Transverse colon (tissue), 4 donors: ENCODE data around the gene RBFOX2. TPM values are rescaled to one million over a fixed set of nuclear protein-coding genes. Genes with fewer than 3 reads are reported as not detected.
A peak's percentile ranks its signal among the peaks of the same experiment; 100 is the strongest.

Experiments used
- DNase-seq: peaks from one replicate; pipeline ENCODE4 v3.0.0-alpha.2; 2019
- H3K27ac ChIP-seq, 4 donors: fragments of 200-600 bp; sonication (generic); 2 replicates each; pipeline ENCODE4 v1.5.1; 2016 to 2018; ENCODE audit warnings: inconsistent platforms in 4 of 4
- H3K27me3 ChIP-seq: fragments of 200-600 bp; sonication (generic); 2 replicates; pipeline ENCODE4 v1.5.1; 2017; ENCODE audit warnings: inconsistent platforms
- H3K36me3 ChIP-seq, 4 donors: fragments of 200-600 bp; sonication (generic); 2 replicates each; pipeline ENCODE4 v1.5.1; 2017 to 2019; ENCODE audit warnings: inconsistent platforms in 4 of 4
- H3K4me1 ChIP-seq, 4 donors: fragments of 200-600 bp; sonication (generic); 2 replicates each; pipeline ENCODE4 v1.5.1; 2017 to 2020; ENCODE audit warnings: inconsistent platforms in 4 of 4
- H3K4me3 ChIP-seq, 4 donors: fragments of 200-600 bp; sonication (generic); 1 replicate in 1 of 4; 2 replicates in 3 of 4; pipeline versions ENCODE4 v1.5.1 to v1.6.1; 2017 to 2019; ENCODE audit warnings: inconsistent platforms in 4 of 4
- H3K9me3 ChIP-seq, 2 donors: fragments of 200-600 bp; sonication (generic); 2 replicates each; pipeline ENCODE4 v1.5.1; 2017 to 2019; ENCODE audit warnings: inconsistent platforms in 2 of 2
- EP300 ChIP-seq: sonication (generic); formaldehyde crosslinking; IDR thresholded peaks from one replicate; pipeline ENCODE4 v1.6.1; 2017; ENCODE audit warnings: antibody characterized with exemption, low read depth
- POLR2A ChIP-seq: fragments of 450-650 bp; IDR thresholded peaks from one replicate; pipeline ENCODE4 v1.6.1; 2016; ENCODE audit warnings: antibody characterized with exemption, mild to moderate bottlenecking, moderate library complexity
- POLR2AphosphoS5 ChIP-seq, 3 donors: sonication (generic); formaldehyde crosslinking; IDR thresholded peaks; one replicate each; pipeline ENCODE4 v1.6.1; 2016; ENCODE audit warnings: antibody characterized with exemption in 3 of 3
- WGBS, 2 donors: methylation state at CpG; one replicate each; pipeline ENCODE4 v1.1.5; 2018; ENCODE audit warnings: low coverage in 1 of 2; 5-methylcytosine and 5-hydroxymethylcytosine counted together
- in situ Hi-C, 4 donors: fragments of 200-750 bp; cut with MboI; loops; one replicate each; pipeline versions ENCODE4 v1.15.0 to v1.15.1; 2017; ENCODE audit warnings: low sequenced_read_pairs in 3 of 4, low pct_ligation_motif_present in 1 of 4, low pct_unique_long_range_greater_than_20kb in 1 of 4
- intact Hi-C: fragments of 100-400 bp; cut with DNase I; formaldehyde crosslinking; loops from one replicate; pipeline ENCODE4 v1.15.1; 2023; ENCODE audit warnings: low total_unique reads
- total RNA-seq, 4 donors: library from RNA; depleted of rRNA; stranded (reverse); fragments of >200 nt; gene quantifications; one replicate each; pipeline ENCODE4 v1.1.0, GENCODE V29; 2016
- TF ChIP-seq, protein P1 (sequence below), 5 experiments: fragments of 200-600 bp in 3 of 5; fragments of 450-650 bp in 2 of 5; sonication (generic) in 3 of 5; IDR thresholded peaks; 1 replicate in 2 of 5; 2 replicates in 3 of 5; pipeline ENCODE4 v1.5.1; 2016 to 2017; ENCODE audit warnings: antibody characterized with exemption in 5 of 5, inconsistent platforms in 3 of 5, mild to moderate bottlenecking in 2 of 5, moderate library complexity in 1 of 5

The RBFOX2 gene
- total RNA-seq, 4 donors from 2014 or later = 27.3 to 61.1 (median 43.1) TPM

DNA sequence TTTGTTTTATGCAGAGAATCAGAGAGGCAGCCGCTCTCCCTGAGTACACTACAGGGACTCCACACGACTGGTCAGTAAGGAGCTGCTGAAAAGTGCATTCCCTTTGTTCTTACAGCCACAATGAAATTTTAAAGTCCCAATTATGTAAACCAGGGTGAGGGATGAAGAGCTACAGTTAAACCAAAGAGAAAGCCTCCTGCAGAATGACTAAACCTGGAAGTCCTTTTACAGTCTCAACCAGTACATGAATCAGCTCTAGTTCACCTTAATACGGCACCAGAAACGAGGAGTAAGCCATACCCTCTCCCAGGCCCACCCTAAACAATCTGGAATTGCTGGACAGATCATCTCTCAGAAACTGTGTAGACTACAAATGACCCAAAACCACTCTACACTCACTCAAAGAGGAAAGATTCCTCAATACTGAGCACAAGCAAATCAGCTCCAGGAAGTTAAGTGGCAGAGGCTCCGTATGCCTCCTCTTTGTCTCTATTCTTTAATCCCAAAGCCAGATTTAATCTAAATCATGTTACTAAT is 113.1 kb downstream of the RBFOX2 start:
- H3K9me3 ChIP-seq = no peaks in the 10 kb centered on the region
- H3K4me3 ChIP-seq = peak overlapping the region in 2 of 4 donors; percentile 35 to 50
- H3K4me1 ChIP-seq = peaks cover 0 to 64% (median 23%) of the 10 kb centered on the region in 4 donors
- 10 to 17% methylated on average over 4 to 5 of the region's 5 CpGs for WGBS, 2 donors
- no peak for TF ChIP-seq POLR2AphosphoS5 (IDR thresholded peaks at IDR 0.05)
- TF ChIP-seq, protein P1, sequence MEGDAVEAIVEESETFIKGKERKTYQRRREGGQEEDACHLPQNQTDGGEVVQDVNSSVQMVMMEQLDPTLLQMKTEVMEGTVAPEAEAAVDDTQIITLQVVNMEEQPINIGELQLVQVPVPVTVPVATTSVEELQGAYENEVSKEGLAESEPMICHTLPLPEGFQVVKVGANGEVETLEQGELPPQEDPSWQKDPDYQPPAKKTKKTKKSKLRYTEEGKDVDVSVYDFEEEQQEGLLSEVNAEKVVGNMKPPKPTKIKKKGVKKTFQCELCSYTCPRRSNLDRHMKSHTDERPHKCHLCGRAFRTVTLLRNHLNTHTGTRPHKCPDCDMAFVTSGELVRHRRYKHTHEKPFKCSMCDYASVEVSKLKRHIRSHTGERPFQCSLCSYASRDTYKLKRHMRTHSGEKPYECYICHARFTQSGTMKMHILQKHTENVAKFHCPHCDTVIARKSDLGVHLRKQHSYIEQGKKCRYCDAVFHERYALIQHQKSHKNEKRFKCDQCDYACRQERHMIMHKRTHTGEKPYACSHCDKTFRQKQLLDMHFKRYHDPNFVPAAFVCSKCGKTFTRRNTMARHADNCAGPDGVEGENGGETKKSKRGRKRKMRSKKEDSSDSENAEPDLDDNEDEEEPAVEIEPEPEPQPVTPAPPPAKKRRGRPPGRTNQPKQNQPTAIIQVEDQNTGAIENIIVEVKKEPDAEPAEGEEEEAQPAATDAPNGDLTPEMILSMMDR (IDR thresholded peaks at IDR 0.05) = no peak
- TF ChIP-seq POLR2A = no peak
- no peak for TF ChIP-seq EP300
- H3K27me3 ChIP-seq = no peaks in the 10 kb centered on the region
- intact Hi-C loops = loop anchor here (10.0 kb wide), 1 partner anchor 81 kb away; no protein-coding TSS in a partner anchor
- no peaks in the 10 kb centered on the region for H3K36me3 ChIP-seq
- H3K27ac ChIP-seq = peak overlapping the region; percentile 75 to 86 (median 82)
- DNase-seq = no peak
- in situ Hi-C loops = loop anchor here in 1 of 4 donors (25.0 kb wide), 1 partner anchor 278 kb away; the partner anchor contains the start of gene APOL6

DNA sequence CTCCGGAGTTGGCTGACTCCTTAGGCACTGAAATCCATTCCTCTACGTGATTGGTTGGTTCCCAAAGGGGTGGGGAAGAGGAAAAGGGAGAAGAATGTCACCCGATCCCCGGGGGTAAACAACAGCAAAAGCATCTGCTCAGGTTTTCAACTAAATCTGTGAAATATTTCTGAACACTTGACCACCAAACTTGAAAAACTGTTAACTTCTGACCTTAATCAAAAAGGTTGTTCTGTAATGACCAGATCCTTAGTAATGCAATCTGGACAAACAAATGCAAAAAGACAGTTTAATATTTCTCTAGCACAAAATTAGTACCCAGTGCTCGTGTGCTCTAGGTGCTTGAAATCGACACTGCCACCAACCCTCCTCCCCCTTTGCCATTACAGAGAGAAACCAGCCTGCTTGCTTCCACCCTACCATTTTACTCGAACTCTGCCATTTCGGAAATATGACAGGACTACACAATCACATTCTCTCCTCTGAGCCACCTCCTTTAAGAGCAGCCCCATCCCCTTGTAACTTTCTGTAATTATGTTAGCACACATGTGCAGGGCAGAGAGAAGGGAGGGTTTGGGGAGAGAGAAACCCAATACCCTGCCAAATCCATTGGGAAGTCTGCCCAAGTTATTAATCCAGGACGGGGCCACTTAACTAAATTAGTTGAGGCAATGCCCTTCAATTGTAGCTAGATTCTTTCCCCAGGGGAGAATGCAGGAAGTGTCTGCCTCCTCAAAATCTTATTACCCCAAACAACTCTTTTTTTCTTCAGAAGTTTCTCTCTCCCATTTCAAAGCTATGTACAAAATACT is 113.8 kb downstream of the RBFOX2 start:
- peak overlapping the region; percentile 23 to 50 (median 32) for H3K4me3 ChIP-seq
- in situ Hi-C loops (loop anchor here in 1 of 4 donors (25.0 kb wide), 1 partner anchor 278 kb away; the partner anchor contains the start of gene APOL6), intact Hi-C loops (loop anchor here (10.0 kb wide), 1 partner anchor 80 kb away; no protein-coding TSS in a partner anchor)
- WGBS, 2 donors = 5 to 18% methylated on average over 5 to 9 of the region's 9 CpGs
- H3K27ac ChIP-seq = peak overlapping the region; percentile 75 to 86 (median 82)
- no peaks in the 10 kb centered on the region for H3K27me3 ChIP-seq
- peak; percentile 68 for DNase-seq
- no peaks in the 10 kb centered on the region for H3K9me3 ChIP-seq
- peaks cover 0 to 65% (median 20%) of the 10 kb centered on the region in 4 donors for H3K4me1 ChIP-seq
- TF ChIP-seq POLR2A (no peak), POLR2AphosphoS5 (IDR thresholded peaks at IDR 0.05) (peak in 2 of 3 donors; percentile 24 to 27), EP300 (no peak)
- TF ChIP-seq, protein P1 (IDR thresholded peaks at IDR 0.05) = no peak
- no peaks in the 10 kb centered on the region for H3K36me3 ChIP-seq

DNA sequence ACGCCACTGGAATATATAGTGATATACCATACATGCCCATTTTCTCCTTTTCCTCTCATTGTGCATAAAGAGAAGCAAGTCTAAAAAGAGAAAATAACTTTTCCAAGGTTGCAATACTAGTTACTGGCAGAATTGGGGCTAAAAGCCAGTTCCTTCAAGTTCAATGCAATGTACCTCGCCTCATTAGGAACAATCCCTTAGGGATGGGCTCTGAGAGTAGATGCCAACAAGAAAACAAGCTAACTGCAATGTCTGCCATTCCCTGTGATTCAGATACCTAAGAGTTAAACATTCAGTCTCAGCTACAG is 114.3 kb downstream of the RBFOX2 start:
- intact Hi-C loops (loop anchor here (10.0 kb wide), 1 partner anchor 80 kb away; no protein-coding TSS in a partner anchor), in situ Hi-C loops (loop anchor here in 1 of 4 donors (25.0 kb wide), 1 partner anchor 277 kb away; the partner anchor contains the start of gene APOL6)
- Histone ChIP-seq H3K27ac (peak overlapping the region; percentile 75 to 86 (median 82)), H3K4me1 (peaks cover 0 to 60% (median 17%) of the 10 kb centered on the region in 4 donors), H3K4me3 (peak overlapping the region in 2 of 4 donors; percentile 35 to 50), H3K27me3 (no peaks in the 10 kb centered on the region), H3K9me3 (no peaks in the 10 kb centered on the region), H3K36me3 (no peaks in the 10 kb centered on the region)
- WGBS, 2 donors = 33 to 42% methylated on average over 1 to 2 of the region's 2 CpGs
- TF ChIP-seq, protein P1 (IDR thresholded peaks at IDR 0.05) = no peak
- TF ChIP-seq POLR2AphosphoS5 (IDR thresholded peaks at IDR 0.05) = no peak
- no peak for TF ChIP-seq EP300
- no peak for TF ChIP-seq POLR2A
- no peak for DNase-seq

DNA sequence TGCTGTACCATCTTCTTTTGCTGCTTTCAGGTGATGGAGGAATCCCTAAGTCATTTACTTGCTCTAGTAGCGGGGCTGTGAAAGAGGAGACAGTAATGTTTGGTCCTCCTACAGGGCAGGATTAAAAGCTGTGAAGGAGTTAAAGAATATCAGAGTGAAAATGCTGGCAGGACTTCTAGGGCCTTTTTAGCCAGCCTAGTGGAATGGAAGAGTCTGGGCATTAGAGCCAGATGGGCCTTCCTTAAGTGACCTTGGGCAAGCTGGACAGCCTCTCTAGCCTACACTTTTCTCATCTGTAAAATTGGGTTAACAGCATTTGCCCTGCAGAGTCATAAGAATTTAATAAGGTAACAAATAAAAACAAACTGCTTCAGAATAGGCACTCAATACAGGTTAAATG is 114.7 kb downstream of the RBFOX2 start:
- Histone ChIP-seq H3K4me1 (peaks cover 0 to 57% (median 16%) of the 10 kb centered on the region in 4 donors), H3K4me3 (no peak overlapping the region), H3K27me3 (no peaks in the 10 kb centered on the region), H3K36me3 (no peaks in the 10 kb centered on the region), H3K9me3 (no peaks in the 10 kb centered on the region), H3K27ac (peak overlapping the region; percentile 75 to 86 (median 82))
- DNase-seq = no peak
- intact Hi-C loops = loop anchor here (10.0 kb wide), 1 partner anchor 79 kb away; no protein-coding TSS in a partner anchor
- in situ Hi-C loops = loop anchor here in 1 of 4 donors (25.0 kb wide), 1 partner anchor 277 kb away; the partner anchor contains the start of gene APOL6
- TF ChIP-seq EP300 (no peak), POLR2AphosphoS5 (IDR thresholded peaks at IDR 0.05) (no peak), POLR2A (no peak)
- WGBS, 2 donors = 67% methylated on average over 1 of the region's 1 CpG
